ENCODE results near the gene SLC35E3. TPM values are rescaled to one million over a fixed set of nuclear protein-coding genes. Genes with fewer than 3 reads are reported as not detected.
"Not testable (repeated sequence)": the region's sequence is repeated elsewhere in the genome, so short reads cannot be mapped to it uniquely, and the experiment has no call there.

SLC35E3 gene
- total RNA-seq, 1 donor, result 5.8 TPM

- Histone ChIP-seq H3K9me3 (ENCODE audit: low read depth, low read length) (no peaks in the 10 kb centered on the region), H3K79me2 (ENCODE audit: insufficient read depth, low read length) (peaks cover 89% of the 10 kb centered on the region), H3K27ac (ENCODE audit: low read depth, low read length) (no peak overlapping the region), H3K4me3 (ENCODE audit: insufficient read depth, low read length) (no peak overlapping the region), H3K4me2 (ENCODE audit: insufficient read depth, low read length) (no peak overlapping the region), H3K36me3 (ENCODE audit: insufficient read depth, low read length) (peaks cover 93% of the 10 kb centered on the region), H2AFZ (ENCODE audit: low read length) (no peak overlapping the region), H3K4me1 (ENCODE audit: insufficient read depth, low read length) (peaks cover 12% of the 10 kb centered on the region), H4K20me1 (ENCODE audit: insufficient read depth, low read length) (peaks cover 41% of the 10 kb centered on the region), H3K27me3 (ENCODE audit: insufficient read depth, low read length) (no peaks in the 10 kb centered on the region)
- no peak for TF ChIP-seq CTCF (IDR thresholded peaks at IDR 0.05; ENCODE audit: extremely low read depth, low read depth, low read length)
- no peak for DNase-seq (ENCODE audit: insufficient read length, low spot score, missing footprints)
Observed at GRCh38 chr12:68815928-68816800, 70.2 kb downstream of the SLC35E3 start.

- H2AFZ ChIP-seq (ENCODE audit: low read length); DNase-seq (ENCODE audit: insufficient read length, low spot score, missing footprints); H3K9me3 ChIP-seq (ENCODE audit: low read depth, low read length); H3K27me3 ChIP-seq (ENCODE audit: insufficient read depth, low read length); H3K4me2 ChIP-seq (ENCODE audit: insufficient read depth, low read length); H3K4me3 ChIP-seq (ENCODE audit: insufficient read depth, low read length); H3K4me1 ChIP-seq (ENCODE audit: insufficient read depth, low read length); H3K27ac ChIP-seq (ENCODE audit: low read depth, low read length): not testable (repeated sequence)
- Histone ChIP-seq H3K79me2 (ENCODE audit: insufficient read depth, low read length) (peaks cover 74% of the 10 kb centered on the region), H4K20me1 (ENCODE audit: insufficient read depth, low read length) (peaks cover 38% of the 10 kb centered on the region), H3K36me3 (ENCODE audit: insufficient read depth, low read length) (peaks cover 91% of the 10 kb centered on the region)
Observed at GRCh38 chr12:68819481-68819880, 73.5 kb downstream of the SLC35E3 start.

GRCh38 chr12:68821357-68822188 is 75.6 kb downstream of the SLC35E3 start:
- Histone ChIP-seq H3K4me1 (ENCODE audit: insufficient read depth, low read length) (peaks cover 3% of the 10 kb centered on the region), H3K79me2 (ENCODE audit: insufficient read depth, low read length) (peaks cover 62% of the 10 kb centered on the region), H3K36me3 (ENCODE audit: insufficient read depth, low read length) (peaks cover 91% of the 10 kb centered on the region), H4K20me1 (ENCODE audit: insufficient read depth, low read length) (peaks cover 24% of the 10 kb centered on the region), H2AFZ (ENCODE audit: low read length) (no peak overlapping the region), H3K9me3 (ENCODE audit: low read depth, low read length) (no peaks in the 10 kb centered on the region), H3K4me3 (ENCODE audit: insufficient read depth, low read length) (no peak overlapping the region), H3K27ac (ENCODE audit: low read depth, low read length) (no peak overlapping the region), H3K27me3 (ENCODE audit: insufficient read depth, low read length) (no peaks in the 10 kb centered on the region), H3K4me2 (ENCODE audit: insufficient read depth, low read length) (no peak overlapping the region)
- DNase-seq (ENCODE audit: insufficient read length, low spot score, missing footprints), result no peak
- no peak for TF ChIP-seq CTCF (IDR thresholded peaks at IDR 0.05; ENCODE audit: extremely low read depth, low read depth, low read length)

GRCh38 chr12:68823696-68824095 is 77.7 kb downstream of the SLC35E3 start:
- DNase-seq (ENCODE audit: insufficient read length, low spot score, missing footprints), result no peak
- no peak overlapping the region for H3K4me3 ChIP-seq (ENCODE audit: insufficient read depth, low read length)
- peaks cover 6% of the 10 kb centered on the region for H3K4me1 ChIP-seq (ENCODE audit: insufficient read depth, low read length)
- H3K27ac ChIP-seq (ENCODE audit: low read depth, low read length), result peak overlapping the region; percentile 4
- no peaks in the 10 kb centered on the region for H3K9me3 ChIP-seq (ENCODE audit: low read depth, low read length)
- TF ChIP-seq CTCF (IDR thresholded peaks at IDR 0.05; ENCODE audit: extremely low read depth, low read depth, low read length), result no peak
- H3K36me3 ChIP-seq (ENCODE audit: insufficient read depth, low read length), result peaks cover 92% of the 10 kb centered on the region
- H4K20me1 ChIP-seq (ENCODE audit: insufficient read depth, low read length), result peaks cover 17% of the 10 kb centered on the region
- peaks cover 50% of the 10 kb centered on the region for H3K79me2 ChIP-seq (ENCODE audit: insufficient read depth, low read length)
- H3K27me3 ChIP-seq (ENCODE audit: insufficient read depth, low read length), result no peaks in the 10 kb centered on the region
- no peak overlapping the region for H2AFZ ChIP-seq (ENCODE audit: low read length)
- no peak overlapping the region for H3K4me2 ChIP-seq (ENCODE audit: insufficient read depth, low read length)
